Erythroblast (primary cell): Measurements from ENCODE around the gene SRM.

Experiments
- GATA1 ChIP-seq: IDR thresholded peaks from 2 replicates; pipeline ENCODE4 v1.6.1; 2011; ENCODE audit warnings: low read depth, mild to moderate bottlenecking, control low read depth, low read length, moderate library complexity
- POLR2A ChIP-seq: IDR thresholded peaks from 2 replicates; pipeline ENCODE4 v1.6.1; 2011; ENCODE audit warnings: mild to moderate bottlenecking, low read length

DNA sequence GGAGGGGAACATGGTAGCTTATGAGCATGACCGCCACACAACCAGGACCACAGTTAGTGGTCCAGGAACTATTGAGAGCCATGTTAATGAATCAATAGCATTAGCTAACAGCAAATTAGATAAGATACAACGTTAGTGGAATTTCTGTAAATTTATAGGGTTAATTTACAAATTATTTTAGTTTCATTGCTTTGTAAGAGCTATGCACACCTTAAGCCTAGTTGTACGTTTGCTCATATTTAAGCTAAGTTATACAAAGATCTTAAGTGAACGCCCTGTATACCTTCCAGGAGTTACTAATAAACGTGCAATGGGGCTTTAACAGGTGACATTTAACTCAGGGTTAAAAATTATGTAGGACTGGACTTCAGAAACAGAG, 39.1 kb upstream of the SRM start:
- no peak for TF ChIP-seq POLR2A
- no peak for TF ChIP-seq GATA1
